ENCODE measurements around the gene CHML. TPM values are rescaled to one million over a fixed set of nuclear protein-coding genes. Genes with fewer than 3 reads are reported as not detected.

Gene CHML
- polyA plus RNA-seq, 3 donors from 2014 or later: 2.0 to 5.8 (median 3.2) TPM

Other genes with a start within 250 kb of the CHML start
- gene FH, start 120.6 kb downstream of the CHML start, polyA plus RNA-seq: 10 to 100 TPM; 27.8 to 33.4 (median 28.5) TPM
- not detected for gene KMO, start 108.0 kb downstream of the CHML start, polyA plus RNA-seq
- gene OPN3, start within 50 bp of the CHML start, polyA plus RNA-seq: 10 to 100 TPM; 13.5 to 20.8 (median 14.1) TPM
- not detected for gene WDR64, start 11.9 kb upstream of the CHML start, polyA plus RNA-seq
- gene EXO1, start 207.8 kb upstream of the CHML start, polyA plus RNA-seq: under 1 TPM in 2 of 3 donors, not detected in 1; 0.49 to 0.63 TPM

Measured in immature natural killer cell (primary cell).